Neural cell (in vitro differentiated cells): ENCODE results near the gene MAP3K15. TPM values are rescaled to one million over a fixed set of nuclear protein-coding genes. Genes with fewer than 3 reads are reported as not detected.

Source experiments
- H2AFZ ChIP-seq: fragments of 200-600, 300-800 bp; sonication (generic), shearing (Covaris generic); 2 replicates; pipeline ENCODE4 v1.6.0; 2014; ENCODE audit warnings: low read depth, mild to moderate bottlenecking, antibody characterized with exemption, low read length, moderate library complexity
- H3F3A ChIP-seq: fragments of 200-600 bp; shearing (Covaris generic); 2 replicates; pipeline ENCODE4 v1.6.1; 2016; ENCODE audit warnings: mild to moderate bottlenecking, moderate library complexity, mixed read lengths, antibody characterized with exemption, low read length; ENCODE audit not compliant: insufficient read depth, poor library complexity, severe bottlenecking
- H3K27ac ChIP-seq: fragments of 200-600, 300-800 bp; sonication (generic), shearing (Covaris generic); 2 replicates; pipeline ENCODE4 v1.5.1; 2014; ENCODE audit warnings: mild to moderate bottlenecking, low read length, moderate library complexity
- H3K27me3 ChIP-seq: fragments of 300-800, 200-600 bp; sonication (generic), shearing (Covaris generic); 2 replicates; pipeline ENCODE4 v1.6.0; 2014; ENCODE audit warnings: mild to moderate bottlenecking, low read depth, low read length, moderate library complexity; ENCODE audit not compliant: insufficient read depth
- H3K36me3 ChIP-seq: fragments of 300-800, 200-600 bp; sonication (generic), shearing (Covaris generic); 2 replicates; pipeline ENCODE4 v1.5.1; 2014; ENCODE audit warnings: mild to moderate bottlenecking, antibody characterized with exemption, low read length, moderate library complexity; ENCODE audit not compliant: insufficient read depth
- H3K4me2 ChIP-seq: fragments of 300-800, 200-600 bp; sonication (generic), shearing (Covaris generic); 2 replicates; pipeline ENCODE4 v1.6.0; 2014; ENCODE audit warnings: mild to moderate bottlenecking, low read length
- H3K4me3 ChIP-seq: fragments of 300-800, 200-600 bp; sonication (generic), shearing (Covaris generic); 2 replicates; pipeline ENCODE4 v1.5.1; 2014; ENCODE audit warnings: mild to moderate bottlenecking, low read length, moderate library complexity
- H3K79me2 ChIP-seq: fragments of 200-600 bp; shearing (Covaris generic); replicated peaks from 2 replicates; pipeline ENCODE4 v1.6.0; 2014; ENCODE audit warnings: mild to moderate bottlenecking, low read length, moderate library complexity; ENCODE audit not compliant: insufficient read depth
- H3K9ac ChIP-seq: fragments of 300-800, 200-600 bp; sonication (generic), shearing (Covaris generic); 2 replicates; pipeline ENCODE4 v1.6.1; 2016; ENCODE audit warnings: mild to moderate bottlenecking, low read length, mixed read lengths
- H3K9me2 ChIP-seq: fragments of 200-600 bp; shearing (Covaris generic); 2 replicates; pipeline ENCODE4 v1.6.1; 2016; ENCODE audit warnings: mild to moderate bottlenecking, low read length, mixed read lengths; ENCODE audit not compliant: insufficient read depth
- H3K9me3 ChIP-seq: fragments of 200-600, 300-800 bp; sonication (generic), shearing (Covaris generic); 2 replicates; pipeline ENCODE4 v1.6.1; 2016; ENCODE audit warnings: mild to moderate bottlenecking, mixed run types, low read length, moderate library complexity, mixed read lengths
- H4K20me1 ChIP-seq: fragments of 200-600 bp; shearing (Covaris generic); 2 replicates; pipeline ENCODE4 v1.6.1; 2016; ENCODE audit warnings: mild to moderate bottlenecking, mixed run types; ENCODE audit not compliant: insufficient read depth
- CTCF ChIP-seq: fragments of 450-650 bp; IDR thresholded peaks from 2 replicates; pipeline ENCODE4 v1.5.1; 2014; ENCODE audit warnings: antibody characterized with exemption, mild to moderate bottlenecking, moderate library complexity; ENCODE audit not compliant: poor library complexity, severe bottlenecking
- EP300 ChIP-seq: fragments of 450-650 bp; conservative IDR thresholded peaks from 2 replicates; pipeline ENCODE4 v1.6.1; 2014; ENCODE audit warnings: antibody characterized with exemption, mild to moderate bottlenecking, moderate library complexity; ENCODE audit not compliant: poor library complexity, severe bottlenecking
- MXI1 ChIP-seq: fragments of 450-650 bp; conservative IDR thresholded peaks from 2 replicates; pipeline ENCODE4 v1.6.1; 2014; ENCODE audit warnings: antibody characterized with exemption, mild to moderate bottlenecking; ENCODE audit not compliant: poor library complexity, severe bottlenecking
- RAD21 ChIP-seq: fragments of 450-650 bp; conservative IDR thresholded peaks from 2 replicates; pipeline ENCODE4 v1.6.1; 2014; ENCODE audit warnings: antibody characterized with exemption, mild to moderate bottlenecking, moderate library complexity
- SMC3 ChIP-seq: fragments of 450-650 bp; conservative IDR thresholded peaks from 2 replicates; pipeline ENCODE4 v1.6.1; 2014; ENCODE audit warnings: antibody characterized with exemption, mild to moderate bottlenecking, moderate library complexity; ENCODE audit not compliant: poor library complexity
- TAF1 ChIP-seq: IDR thresholded peaks from 2 replicates; pipeline ENCODE4 v1.6.1; 2012; ENCODE audit warnings: low read depth
- polyA plus RNA-seq: library from polyadenylated mRNA; depleted of rRNA; stranded (reverse); fragments of >200 nt; gene quantifications from 2 replicates; pipeline ENCODE4 v1.2.3, GENCODE V29; 2014
- TF ChIP-seq, protein P1 (sequence below): IDR thresholded peaks from 2 replicates; pipeline ENCODE4 v1.6.1; 2012; ENCODE audit warnings: borderline replicate concordance

The MAP3K15 gene
- polyA plus RNA-seq, 1 donor from 2014 or later: not detected

GRCh38 chrX:19342331-19342906 is 172.9 kb downstream of the MAP3K15 start:
- no peaks in the 10 kb centered on the region for H4K20me1 ChIP-seq
- H3K4me2 ChIP-seq: no peak overlapping the region
- H3K9me2 ChIP-seq: no peaks in the 10 kb centered on the region
- H2AFZ ChIP-seq: no peak overlapping the region
- TF ChIP-seq, protein P1, sequence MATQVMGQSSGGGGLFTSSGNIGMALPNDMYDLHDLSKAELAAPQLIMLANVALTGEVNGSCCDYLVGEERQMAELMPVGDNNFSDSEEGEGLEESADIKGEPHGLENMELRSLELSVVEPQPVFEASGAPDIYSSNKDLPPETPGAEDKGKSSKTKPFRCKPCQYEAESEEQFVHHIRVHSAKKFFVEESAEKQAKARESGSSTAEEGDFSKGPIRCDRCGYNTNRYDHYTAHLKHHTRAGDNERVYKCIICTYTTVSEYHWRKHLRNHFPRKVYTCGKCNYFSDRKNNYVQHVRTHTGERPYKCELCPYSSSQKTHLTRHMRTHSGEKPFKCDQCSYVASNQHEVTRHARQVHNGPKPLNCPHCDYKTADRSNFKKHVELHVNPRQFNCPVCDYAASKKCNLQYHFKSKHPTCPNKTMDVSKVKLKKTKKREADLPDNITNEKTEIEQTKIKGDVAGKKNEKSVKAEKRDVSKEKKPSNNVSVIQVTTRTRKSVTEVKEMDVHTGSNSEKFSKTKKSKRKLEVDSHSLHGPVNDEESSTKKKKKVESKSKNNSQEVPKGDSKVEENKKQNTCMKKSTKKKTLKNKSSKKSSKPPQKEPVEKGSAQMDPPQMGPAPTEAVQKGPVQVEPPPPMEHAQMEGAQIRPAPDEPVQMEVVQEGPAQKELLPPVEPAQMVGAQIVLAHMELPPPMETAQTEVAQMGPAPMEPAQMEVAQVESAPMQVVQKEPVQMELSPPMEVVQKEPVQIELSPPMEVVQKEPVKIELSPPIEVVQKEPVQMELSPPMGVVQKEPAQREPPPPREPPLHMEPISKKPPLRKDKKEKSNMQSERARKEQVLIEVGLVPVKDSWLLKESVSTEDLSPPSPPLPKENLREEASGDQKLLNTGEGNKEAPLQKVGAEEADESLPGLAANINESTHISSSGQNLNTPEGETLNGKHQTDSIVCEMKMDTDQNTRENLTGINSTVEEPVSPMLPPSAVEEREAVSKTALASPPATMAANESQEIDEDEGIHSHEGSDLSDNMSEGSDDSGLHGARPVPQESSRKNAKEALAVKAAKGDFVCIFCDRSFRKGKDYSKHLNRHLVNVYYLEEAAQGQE: no peak
- TF ChIP-seq CTCF: no peak
- H3F3A ChIP-seq: no peaks in the 10 kb centered on the region
- H3K9me3 ChIP-seq: no peaks in the 10 kb centered on the region
- H3K27ac ChIP-seq: no peak overlapping the region
- peaks cover 8% of the 10 kb centered on the region for H3K79me2 ChIP-seq
- peak overlapping the region; percentile 82 for H3K4me3 ChIP-seq
- H3K9ac ChIP-seq: no peak overlapping the region
- H3K27me3 ChIP-seq: no peaks in the 10 kb centered on the region
- no peaks in the 10 kb centered on the region for H3K36me3 ChIP-seq

GRCh38 chrX:19334945-19335626 is 180.2 kb downstream of the MAP3K15 start:
- Histone ChIP-seq H3K27ac (no peak overlapping the region), H2AFZ (no peak overlapping the region), H3K4me2 (no peak overlapping the region), H4K20me1 (no peaks in the 10 kb centered on the region), H3K36me3 (no peaks in the 10 kb centered on the region), H3K4me3 (no peak overlapping the region), H3K79me2 (no peaks in the 10 kb centered on the region), H3K9me3 (no peaks in the 10 kb centered on the region), H3K9me2 (no peaks in the 10 kb centered on the region), H3F3A (no peaks in the 10 kb centered on the region), H3K27me3 (no peaks in the 10 kb centered on the region), H3K9ac (no peak overlapping the region)
- TF ChIP-seq RAD21 (no peak), MXI1 (no peak), CTCF (no peak), SMC3 (no peak), TAF1 (no peak), EP300 (no peak)
- TF ChIP-seq, protein P1: no peak
